ENCODE results near the gene BTBD9.
"Not testable (repeated sequence)": the region's sequence is repeated elsewhere in the genome, so short reads cannot be mapped to it uniquely, and the experiment has no call there.

BTBD9 gene

DNA sequence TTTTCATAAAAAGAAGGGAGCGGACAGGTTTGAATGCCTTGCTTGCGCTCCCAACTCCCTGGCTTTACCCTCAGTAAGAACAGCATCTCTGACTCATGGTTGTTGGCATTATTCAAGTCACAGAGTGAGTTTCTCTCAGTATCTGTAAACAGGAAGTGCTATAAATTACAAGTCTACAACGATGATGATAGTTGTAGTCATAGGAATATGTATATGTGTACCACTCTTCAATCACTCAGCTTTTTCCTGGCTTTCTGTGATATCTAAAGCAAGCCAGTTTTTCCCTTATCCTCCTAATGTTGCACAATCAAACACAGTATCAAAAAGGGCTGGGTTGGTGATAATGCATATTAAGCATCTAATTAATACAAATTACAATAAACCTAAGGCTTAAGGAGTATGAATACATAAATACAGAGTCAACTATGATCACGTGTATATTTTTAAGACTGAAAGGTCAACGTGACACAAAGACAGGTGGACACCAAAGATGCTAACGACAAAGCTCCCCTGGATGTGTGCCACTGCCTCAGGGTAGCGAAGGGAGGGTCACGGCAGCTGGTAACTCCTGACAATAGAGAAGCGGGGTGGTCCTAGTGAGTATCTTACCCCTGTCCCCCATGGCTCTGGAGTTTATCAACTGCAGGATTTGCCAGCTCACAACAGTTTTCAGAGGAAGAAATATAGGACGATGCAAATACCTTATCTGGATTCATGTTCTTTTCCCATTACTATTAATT, 202.8 kb downstream of the BTBD9 start:
- intact Hi-C loops (cut with micrococcal nuclease) = no loop called here

DNA sequence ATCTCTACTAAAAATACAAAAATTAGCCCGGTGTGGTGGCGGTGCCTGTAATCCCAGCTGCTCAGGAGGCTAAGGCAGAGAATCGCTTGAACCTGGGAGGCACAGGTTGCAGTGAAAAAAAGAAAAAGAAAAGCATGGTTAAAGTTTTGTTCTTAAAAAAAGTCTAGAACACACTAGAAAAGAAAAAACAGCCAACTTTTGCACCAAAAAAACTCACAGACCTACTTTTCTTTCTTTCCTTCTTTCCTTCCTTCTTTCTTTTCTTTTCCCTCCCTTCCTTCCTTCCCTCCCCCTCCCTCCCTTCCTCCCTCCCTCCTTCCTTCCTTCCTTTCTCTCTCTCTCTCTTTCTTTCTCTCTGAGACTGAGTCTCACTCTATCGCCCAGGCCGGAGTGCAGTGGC, 204.4 kb downstream of the BTBD9 start:
- intact Hi-C loops (cut with micrococcal nuclease) = no loop called here
- Mint-ChIP-seq H3K27me3 (no peaks in the 10 kb centered on the region), H3K27ac (no peak overlapping the region), H3K4me3 (no peak overlapping the region), H3K36me3 (ENCODE audit: low read depth) (no peaks in the 10 kb centered on the region), H3K4me1 (ENCODE audit: low read depth) (no peaks in the 10 kb centered on the region), H3K9me3 (no peaks in the 10 kb centered on the region)

More for the DNA sequence above, 202.8 kb downstream of the BTBD9 start:
- Mint-ChIP-seq H3K9me3 (no peaks in the 10 kb centered on the region), H3K4me1 (ENCODE audit: low read depth) (no peaks in the 10 kb centered on the region), H3K36me3 (ENCODE audit: low read depth) (no peaks in the 10 kb centered on the region), H3K4me3 (no peak overlapping the region), H3K27me3 (no peaks in the 10 kb centered on the region), H3K27ac (no peak overlapping the region)

DNA sequence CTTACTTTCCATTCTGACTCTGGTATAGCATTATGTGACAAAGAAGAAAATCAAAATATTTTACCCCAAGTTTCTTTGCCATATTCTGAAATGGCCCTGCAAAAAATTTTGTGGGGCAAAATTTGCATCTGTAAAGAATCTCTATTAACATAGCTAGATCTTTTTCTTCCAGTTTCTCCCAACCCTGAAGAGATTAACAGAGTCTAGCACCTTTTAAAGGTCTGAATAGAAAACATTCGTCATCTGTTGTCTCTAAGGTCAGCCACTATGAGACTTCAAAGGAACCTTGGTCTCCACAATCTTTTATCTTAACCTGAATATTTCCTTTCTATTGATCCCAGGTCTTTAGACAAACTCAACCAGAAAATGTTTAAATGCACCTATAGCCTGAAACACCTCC, 205.7 kb downstream of the BTBD9 start:
- no peaks in the 10 kb centered on the region for H3K27me3 Mint-ChIP-seq
- H3K27ac Mint-ChIP-seq = no peak overlapping the region
- no peaks in the 10 kb centered on the region for H3K4me1 Mint-ChIP-seq (ENCODE audit: low read depth)
- no peaks in the 10 kb centered on the region for H3K36me3 Mint-ChIP-seq (ENCODE audit: low read depth)
- intact Hi-C loops (cut with micrococcal nuclease) = no loop called here
- no peaks in the 10 kb centered on the region for H3K9me3 Mint-ChIP-seq
- no peak overlapping the region for H3K4me3 Mint-ChIP-seq

DNA sequence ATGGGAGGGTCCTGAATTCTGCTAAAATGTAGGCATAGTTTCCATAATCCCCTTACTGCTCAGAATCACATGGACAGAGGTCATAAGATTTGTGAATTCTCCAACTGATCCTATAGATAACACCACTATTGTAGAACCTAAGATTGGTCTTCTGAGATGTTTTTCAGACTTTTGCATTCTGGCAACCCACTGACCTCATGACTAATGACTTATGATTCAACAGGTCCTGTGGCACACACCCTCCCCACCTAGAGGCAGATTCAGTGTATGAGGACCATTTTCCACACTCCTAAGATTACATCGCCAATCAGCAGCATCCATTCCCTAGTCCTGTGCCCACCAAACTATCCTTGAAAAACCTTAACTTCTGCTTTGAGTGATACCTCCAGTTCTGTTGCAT, 207.2 kb downstream of the BTBD9 start:
- Mint-ChIP-seq H3K27ac (no peak overlapping the region), H3K9me3 (no peaks in the 10 kb centered on the region), H3K27me3 (no peaks in the 10 kb centered on the region), H3K4me3 (no peak overlapping the region), H3K4me1 (ENCODE audit: low read depth) (peaks cover 4% of the 10 kb centered on the region), H3K36me3 (ENCODE audit: low read depth) (no peaks in the 10 kb centered on the region)
- intact Hi-C loops (cut with micrococcal nuclease) = no loop called here

DNA sequence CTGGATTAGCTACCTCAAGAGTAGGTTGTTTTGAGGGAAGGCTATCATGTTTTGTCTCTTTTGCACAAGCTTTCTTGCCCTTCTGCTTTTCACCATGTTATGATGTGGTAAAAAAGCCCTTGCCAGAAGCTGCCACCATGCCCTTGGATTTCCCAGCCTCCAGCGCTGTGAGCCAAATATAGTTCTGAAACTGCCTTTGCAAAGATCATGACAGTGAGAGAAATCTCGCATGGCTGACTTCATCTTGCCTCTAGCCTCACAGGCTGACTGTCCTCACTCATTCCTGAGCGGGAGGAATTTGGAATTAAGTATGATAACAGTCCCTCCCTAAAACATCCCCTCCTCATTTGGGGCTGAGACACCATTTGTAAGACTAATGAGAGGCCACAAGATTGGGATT, 207.7 kb downstream of the BTBD9 start:
- intact Hi-C loops (cut with micrococcal nuclease) = no loop called here
- peaks cover 4% of the 10 kb centered on the region for H3K4me1 Mint-ChIP-seq (ENCODE audit: low read depth)
- H3K9me3 Mint-ChIP-seq = no peaks in the 10 kb centered on the region
- no peaks in the 10 kb centered on the region for H3K27me3 Mint-ChIP-seq
- no peak overlapping the region for H3K4me3 Mint-ChIP-seq
- no peak overlapping the region for H3K27ac Mint-ChIP-seq
- no peaks in the 10 kb centered on the region for H3K36me3 Mint-ChIP-seq (ENCODE audit: low read depth)

DNA sequence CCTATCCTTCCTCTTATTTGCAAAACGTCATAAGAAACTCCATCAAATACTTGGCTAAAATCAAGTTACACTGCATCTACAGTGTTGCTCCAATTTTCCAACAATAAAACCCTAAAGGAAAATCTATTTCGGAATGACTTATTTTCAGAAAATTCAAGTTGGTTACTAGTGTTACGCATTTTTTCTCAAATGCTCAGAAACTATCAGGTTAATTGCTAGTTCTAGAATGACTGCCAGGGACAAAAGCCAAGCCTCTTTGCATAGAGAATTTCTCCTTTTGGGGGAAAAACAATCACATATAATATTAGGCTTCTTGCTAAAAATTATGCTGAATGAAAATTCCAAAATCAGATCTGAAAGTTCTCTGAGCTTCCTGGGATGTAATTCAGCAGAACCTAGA, 210.2 kb downstream of the BTBD9 start:
- Mint-ChIP-seq H3K4me1 (ENCODE audit: low read depth) (peaks cover 4% of the 10 kb centered on the region), H3K4me3 (no peak overlapping the region), H3K27me3 (no peaks in the 10 kb centered on the region), H3K36me3 (ENCODE audit: low read depth) (no peaks in the 10 kb centered on the region), H3K9me3 (no peaks in the 10 kb centered on the region), H3K27ac (no peak overlapping the region)
- intact Hi-C loops (cut with micrococcal nuclease) = no loop called here

DNA sequence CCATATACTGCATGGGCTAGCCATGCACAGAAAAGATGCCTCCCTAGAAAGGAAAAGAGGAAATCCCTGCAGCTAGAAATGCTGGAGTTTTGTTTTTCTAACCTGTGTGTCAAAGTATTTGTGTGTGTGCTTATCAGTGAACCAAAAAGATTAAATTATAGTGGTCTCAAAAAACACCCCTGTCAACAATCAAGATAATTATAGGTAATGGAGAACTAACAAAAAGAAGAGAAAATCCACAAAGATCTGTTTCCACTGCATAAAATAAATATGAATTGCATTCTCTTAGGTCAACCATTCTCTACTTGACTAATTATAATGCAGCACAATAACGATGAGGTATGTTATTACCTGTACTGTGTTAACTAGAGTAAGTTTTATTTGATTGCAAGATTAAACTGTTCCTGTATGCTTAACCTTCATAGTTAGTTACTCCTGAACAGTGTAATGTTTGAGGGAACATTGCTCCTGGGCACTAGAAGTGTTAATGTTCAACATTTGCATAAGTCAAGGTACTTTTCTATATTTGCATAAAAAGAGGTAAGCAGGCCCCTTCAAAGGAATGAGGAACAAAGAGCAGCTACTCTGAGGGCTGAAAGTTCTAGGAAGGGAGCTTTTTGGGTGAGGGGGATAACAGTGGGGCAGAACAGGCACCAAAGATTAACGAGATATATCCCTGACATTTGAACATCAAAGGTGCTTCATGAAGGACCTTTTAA, 212.1 kb downstream of the BTBD9 start:
- intact Hi-C loops (cut with micrococcal nuclease) = no loop called here
- Mint-ChIP-seq H3K36me3 (ENCODE audit: low read depth) (no peaks in the 10 kb centered on the region), H3K9me3 (no peaks in the 10 kb centered on the region), H3K27me3 (no peaks in the 10 kb centered on the region), H3K4me3 (no peak overlapping the region), H3K4me1 (ENCODE audit: low read depth) (peaks cover 4% of the 10 kb centered on the region), H3K27ac (no peak overlapping the region)

DNA sequence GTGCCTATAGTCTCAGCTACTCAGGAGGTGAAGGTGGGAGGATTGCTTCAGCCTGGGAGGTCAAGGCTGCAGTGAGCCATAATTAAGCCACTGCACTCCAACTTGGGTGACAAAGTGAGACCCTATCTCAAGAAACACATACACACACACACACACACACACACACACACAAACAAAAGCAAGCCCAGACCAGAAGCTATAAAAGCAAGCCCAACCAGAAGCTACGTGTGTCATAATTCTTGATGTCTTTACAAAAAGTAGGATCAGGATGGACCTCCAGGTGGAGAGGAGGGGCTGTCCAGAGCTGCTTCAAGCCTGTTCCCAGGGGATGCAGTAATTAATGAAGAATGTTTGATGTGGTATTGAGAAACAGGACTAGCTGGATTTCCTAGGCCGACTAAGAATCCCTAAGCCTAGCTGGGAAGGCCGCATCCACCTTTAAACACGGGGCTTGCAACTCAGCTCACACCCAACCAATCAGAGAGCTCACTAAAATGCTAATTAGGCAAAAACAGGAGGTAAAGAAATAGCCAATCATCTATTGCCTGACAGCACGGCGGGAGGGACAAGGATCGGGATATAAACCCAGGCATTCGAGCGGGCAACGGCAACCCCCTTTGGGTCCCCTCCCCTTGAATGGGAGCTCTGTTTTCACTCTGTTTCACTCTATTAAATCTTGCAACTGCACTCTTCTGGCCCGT, 213.8 kb downstream of the BTBD9 start:
- H3K4me1 Mint-ChIP-seq (ENCODE audit: low read depth); H3K27me3 Mint-ChIP-seq; intact Hi-C loops (cut with micrococcal nuclease); H3K36me3 Mint-ChIP-seq (ENCODE audit: low read depth); H3K4me3 Mint-ChIP-seq; H3K9me3 Mint-ChIP-seq; H3K27ac Mint-ChIP-seq: not testable (repeated sequence)

DNA sequence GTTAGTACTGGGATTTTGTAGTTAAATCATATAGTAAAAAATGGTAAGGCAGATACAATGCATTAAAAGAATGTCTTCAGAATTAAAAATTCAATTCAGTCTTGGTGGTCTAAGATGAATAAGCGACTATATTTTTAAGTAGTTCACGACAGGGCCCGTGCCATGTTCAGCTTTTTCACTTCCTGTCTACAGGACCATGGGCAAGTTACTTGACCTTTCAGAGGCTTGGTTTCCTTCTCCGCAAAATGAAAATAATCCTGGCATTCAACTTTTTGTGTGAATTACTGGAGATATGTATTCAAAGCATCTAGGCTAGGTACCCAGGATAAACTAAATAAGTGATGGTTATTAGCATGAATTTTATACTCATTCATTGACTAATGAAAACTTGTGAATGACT, 216.0 kb downstream of the BTBD9 start:
- intact Hi-C loops (cut with micrococcal nuclease) = no loop called here
- Mint-ChIP-seq H3K4me1 (ENCODE audit: low read depth) (peaks cover 4% of the 10 kb centered on the region), H3K4me3 (no peak overlapping the region), H3K27me3 (no peaks in the 10 kb centered on the region), H3K9me3 (no peaks in the 10 kb centered on the region), H3K36me3 (ENCODE audit: low read depth) (no peaks in the 10 kb centered on the region), H3K27ac (no peak overlapping the region)

DNA sequence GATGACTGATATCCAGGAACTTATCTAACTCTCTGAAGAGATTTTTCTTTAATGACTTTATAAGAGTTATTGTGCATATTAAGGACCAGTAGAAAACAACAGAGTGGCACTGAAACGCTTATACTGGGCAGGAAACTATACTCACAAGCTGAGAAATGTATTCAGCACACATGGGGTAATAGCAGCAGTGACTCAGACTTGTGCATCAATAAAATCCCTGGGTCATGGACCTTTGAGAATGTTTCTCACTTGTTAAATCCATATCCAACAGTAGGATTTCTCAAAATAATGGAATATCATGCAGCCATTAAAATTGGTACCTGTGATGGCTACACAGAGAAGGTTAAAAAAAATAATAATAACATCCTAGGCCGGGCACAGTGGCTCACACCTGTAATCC, 219.5 kb downstream of the BTBD9 start:
- Mint-ChIP-seq H3K36me3 (ENCODE audit: low read depth) (no peaks in the 10 kb centered on the region), H3K27ac (no peak overlapping the region), H3K4me1 (ENCODE audit: low read depth) (no peaks in the 10 kb centered on the region), H3K27me3 (no peaks in the 10 kb centered on the region), H3K9me3 (no peaks in the 10 kb centered on the region), H3K4me3 (no peak overlapping the region)
- intact Hi-C loops (cut with micrococcal nuclease) = no loop called here

DNA sequence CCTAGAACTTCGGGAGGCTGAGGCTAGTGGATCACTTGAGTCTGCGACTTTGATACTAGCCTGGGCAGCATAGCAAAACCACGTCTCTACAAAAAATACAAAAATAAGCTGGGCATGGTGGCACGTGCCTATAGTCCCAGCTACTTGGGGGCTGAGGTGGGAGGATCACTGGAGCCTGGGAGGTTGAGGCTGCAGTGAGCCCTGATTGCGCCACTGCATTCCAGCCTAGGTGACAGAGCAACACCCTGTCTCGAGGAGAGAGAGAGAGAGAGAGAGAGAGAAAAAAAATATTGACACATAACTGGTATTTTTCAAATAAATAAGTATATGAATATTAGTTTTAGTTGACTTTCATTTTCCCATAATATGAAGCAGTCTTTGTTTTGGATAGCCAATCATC, 222.2 kb downstream of the BTBD9 start:
- intact Hi-C loops (cut with micrococcal nuclease) = no loop called here
- H3K27me3 Mint-ChIP-seq = no peaks in the 10 kb centered on the region
- no peaks in the 10 kb centered on the region for H3K9me3 Mint-ChIP-seq
- H3K4me1 Mint-ChIP-seq (ENCODE audit: low read depth) = no peaks in the 10 kb centered on the region
- no peaks in the 10 kb centered on the region for H3K36me3 Mint-ChIP-seq (ENCODE audit: low read depth)
- no peak overlapping the region for H3K4me3 Mint-ChIP-seq
- H3K27ac Mint-ChIP-seq = no peak overlapping the region

DNA sequence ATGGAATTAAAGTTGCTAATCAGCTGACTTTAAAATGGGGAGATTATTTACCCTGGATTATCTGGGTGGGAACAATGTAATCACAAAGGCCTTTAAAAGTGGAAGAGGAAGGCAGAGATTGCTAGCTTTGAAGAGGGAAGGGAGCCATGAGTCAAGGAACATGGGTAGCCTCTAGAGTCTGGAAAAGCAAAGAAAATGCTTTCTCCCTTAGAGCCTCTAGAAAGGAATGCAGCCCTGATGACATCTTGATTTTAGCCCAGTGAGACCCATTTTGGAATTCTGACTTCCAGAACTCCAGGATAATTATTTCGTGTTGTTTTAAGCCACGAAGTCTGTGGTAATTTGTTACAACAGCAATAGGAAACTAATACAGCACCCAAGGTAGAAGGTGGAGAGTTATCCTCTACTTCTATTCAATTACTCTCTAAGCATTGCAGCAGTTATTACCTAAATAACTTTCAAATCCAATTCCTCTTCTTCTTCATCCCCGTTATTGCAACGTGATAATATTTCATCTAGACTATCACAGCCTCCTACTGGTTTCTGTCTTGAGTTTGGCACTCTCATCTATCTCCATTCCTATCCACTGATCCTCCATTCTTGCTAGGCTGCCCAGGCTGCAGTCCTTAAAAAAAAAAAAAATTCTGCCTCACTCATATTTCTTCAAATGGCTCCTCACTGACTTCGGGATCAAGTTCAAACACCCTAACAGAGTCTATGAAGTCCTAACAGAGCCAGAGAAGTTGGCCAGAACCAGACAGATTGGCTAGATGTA, 224.3 kb downstream of the BTBD9 start:
- no peaks in the 10 kb centered on the region for H3K36me3 Mint-ChIP-seq (ENCODE audit: low read depth)
- H3K4me1 Mint-ChIP-seq (ENCODE audit: low read depth) = no peaks in the 10 kb centered on the region
- H3K9me3 Mint-ChIP-seq = no peaks in the 10 kb centered on the region
- intact Hi-C loops (cut with micrococcal nuclease) = no loop called here
- no peaks in the 10 kb centered on the region for H3K27me3 Mint-ChIP-seq
- no peak overlapping the region for H3K4me3 Mint-ChIP-seq
- H3K27ac Mint-ChIP-seq = no peak overlapping the region

DNA sequence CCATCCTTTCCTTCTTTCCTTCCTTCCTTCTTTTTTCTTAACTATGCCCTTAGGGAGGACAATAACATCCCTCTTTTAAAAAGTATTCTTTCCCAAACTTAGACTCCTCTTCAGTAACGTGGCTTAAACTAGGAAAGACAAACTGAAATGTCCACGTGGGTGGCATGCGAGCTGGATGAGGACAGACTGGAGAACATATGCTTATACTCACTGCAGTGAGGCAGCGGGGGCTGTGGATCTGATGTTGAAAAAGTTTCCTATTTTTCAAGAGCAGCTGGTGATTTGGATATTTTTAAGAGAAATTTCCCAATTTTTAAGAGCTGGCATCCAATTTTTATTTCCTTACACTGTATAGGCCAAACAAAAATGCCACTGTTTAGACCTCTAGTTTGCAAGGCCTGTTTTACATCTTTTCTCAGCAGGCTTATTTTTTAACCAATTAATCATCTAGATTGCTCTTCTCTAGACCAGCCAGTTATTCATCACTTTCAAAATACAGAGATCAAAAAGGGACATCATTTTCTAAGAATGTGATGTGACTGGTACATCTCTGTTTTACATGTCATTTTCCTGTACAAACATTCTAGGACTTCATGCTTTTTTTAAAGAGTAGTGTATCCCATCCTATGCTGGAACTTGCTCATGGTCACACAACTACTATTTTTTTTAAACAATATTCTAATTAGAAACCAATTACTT, 226.5 kb downstream of the BTBD9 start:
- Mint-ChIP-seq H3K27ac (no peak overlapping the region), H3K9me3 (no peaks in the 10 kb centered on the region)
- intact Hi-C loops (cut with micrococcal nuclease) = no loop called here

More for the DNA sequence above, 226.5 kb downstream of the BTBD9 start:
- no peaks in the 10 kb centered on the region for H3K36me3 Mint-ChIP-seq (ENCODE audit: low read depth)
- H3K4me3 Mint-ChIP-seq = no peak overlapping the region
- no peaks in the 10 kb centered on the region for H3K4me1 Mint-ChIP-seq (ENCODE audit: low read depth)
- no peaks in the 10 kb centered on the region for H3K27me3 Mint-ChIP-seq

All from dendritic cell treated with granulocyte-macrophage colony-stimulating factor and Interleukin-4, amounts not matched to agents 40 ng/mL and 50 ng/mL, for 4 days (primary cell).